H9 (cell line): ENCODE data around the gene HOXD8. TPM values are rescaled to one million over a fixed set of nuclear protein-coding genes. Genes with fewer than 3 reads are reported as not detected.

ENCODE experiments used
- DNase-seq: peaks from one replicate; pipeline ENCODE4 v3.0.0-alpha.2; 2017
- H2AFZ ChIP-seq: one replicate; pipeline ENCODE4 v1.6.1; 2013; ENCODE audit warnings: mild to moderate bottlenecking, low read length, control low read depth, moderate library complexity
- H2AK5ac ChIP-seq: 2 replicates; pipeline ENCODE4 v1.6.1; 2013; ENCODE audit warnings: low read length, control low read depth, mixed read lengths; ENCODE audit not compliant: insufficient read length
- H2BK120ac ChIP-seq: one replicate; pipeline ENCODE4 v1.6.1; 2013; ENCODE audit warnings: low read depth, mild to moderate bottlenecking, low read length, control low read depth, inconsistent platforms; ENCODE audit not compliant: poor library complexity, severe bottlenecking
- H2BK12ac ChIP-seq: 2 replicates; pipeline ENCODE4 v1.6.1; 2013; ENCODE audit warnings: low read length, control low read depth, mixed read lengths, low read depth; ENCODE audit not compliant: insufficient read length
- H2BK15ac ChIP-seq: 2 replicates; pipeline ENCODE4 v1.6.1; 2013; ENCODE audit warnings: low read depth, low read length, control low read depth
- H2BK20ac ChIP-seq: one replicate; pipeline ENCODE4 v1.6.1; 2013; ENCODE audit warnings: low read depth, mild to moderate bottlenecking, low read length, control low read depth, inconsistent platforms; ENCODE audit not compliant: poor library complexity, severe bottlenecking
- H2BK5ac ChIP-seq: 2 replicates; pipeline ENCODE4 v1.6.1; 2013; ENCODE audit warnings: low read length, control low read depth, mixed read lengths; ENCODE audit not compliant: insufficient read length
- H3K14ac ChIP-seq: 2 replicates; pipeline ENCODE4 v1.6.1; 2013; ENCODE audit warnings: low read length, control low read depth; ENCODE audit not compliant: insufficient read depth
- H3K18ac ChIP-seq: 2 replicates; pipeline ENCODE4 v1.6.1; 2013; ENCODE audit warnings: low read depth, mild to moderate bottlenecking, mixed read lengths, low read length, control low read depth; ENCODE audit not compliant: insufficient read length
- H3K23ac ChIP-seq: 2 replicates; pipeline ENCODE4 v1.6.1; 2013; ENCODE audit warnings: low read length, control low read depth, mixed read lengths, low read depth; ENCODE audit not compliant: insufficient read length
- H3K23me2 ChIP-seq: 2 replicates; pipeline ENCODE4 v1.6.1; 2013; ENCODE audit warnings: low read depth, mild to moderate bottlenecking, mixed read lengths, low read length, control low read depth; ENCODE audit not compliant: insufficient read length, poor library complexity, severe bottlenecking
- H3K27ac ChIP-seq: 2 replicates; pipeline ENCODE4 v1.5.1; 2013; ENCODE audit warnings: low read length, control low read depth, mixed read lengths, low read depth; ENCODE audit not compliant: insufficient read length
- H3K27me3 ChIP-seq: 2 replicates; pipeline ENCODE4 v1.6.1; 2013; ENCODE audit warnings: low read length, control low read depth, inconsistent platforms; ENCODE audit not compliant: insufficient read depth
- H3K4ac ChIP-seq: 2 replicates; pipeline ENCODE4 v1.6.1; 2013; ENCODE audit warnings: low read depth, mild to moderate bottlenecking, control low read depth, inconsistent platforms, low read length, moderate library complexity
- H3K4me1 ChIP-seq: 2 replicates; pipeline ENCODE4 v1.6.1; 2013; ENCODE audit warnings: low read length, control low read depth, inconsistent platforms; ENCODE audit not compliant: insufficient read depth
- H3K4me2 ChIP-seq: 2 replicates; pipeline ENCODE4 v1.6.1; 2013; ENCODE audit warnings: low read length, control low read depth, mixed read lengths; ENCODE audit not compliant: insufficient read length, insufficient read depth
- H3K56ac ChIP-seq: 2 replicates; pipeline ENCODE4 v1.6.1; 2013; ENCODE audit warnings: low read depth, mild to moderate bottlenecking, mixed read lengths, low read length, control low read depth; ENCODE audit not compliant: insufficient read length
- H3K79me1 ChIP-seq: 2 replicates; pipeline ENCODE4 v1.6.1; 2013; ENCODE audit warnings: low read depth, mild to moderate bottlenecking, moderate library complexity, low read length, control low read depth, inconsistent platforms; ENCODE audit not compliant: insufficient read depth, poor library complexity, severe bottlenecking
- H3K79me2 ChIP-seq: 2 replicates; pipeline ENCODE4 v1.6.1; 2013; ENCODE audit warnings: low read length, control low read depth, inconsistent platforms; ENCODE audit not compliant: insufficient read depth
- H3K9ac ChIP-seq: 2 replicates; pipeline ENCODE4 v1.6.1; 2013; ENCODE audit warnings: low read length, control low read depth, mixed read lengths; ENCODE audit not compliant: insufficient read length; ENCODE audit errors: extremely low read depth
- H3K9me3 ChIP-seq: one replicate; pipeline ENCODE4 v1.6.1; 2013; ENCODE audit warnings: low read depth, low read length, inconsistent platforms; ENCODE audit not compliant: control insufficient read depth
- H3T11ph ChIP-seq: one replicate; pipeline ENCODE4 v1.6.1; 2013; ENCODE audit warnings: mild to moderate bottlenecking, low read length, control low read depth, inconsistent platforms
- H4K20me1 ChIP-seq: one replicate; pipeline ENCODE4 v1.6.1; 2013; ENCODE audit not compliant: control insufficient read depth, insufficient read length, insufficient read depth
- H4K5ac ChIP-seq: 2 replicates; pipeline ENCODE4 v1.6.1; 2013; ENCODE audit warnings: low read depth, mild to moderate bottlenecking, mixed read lengths, low read length, control low read depth; ENCODE audit not compliant: insufficient read length
- H4K8ac ChIP-seq: replicated peaks from 2 replicates; pipeline ENCODE4 v1.6.1; 2013; ENCODE audit warnings: low read length, control low read depth, mixed read lengths, low read depth; ENCODE audit not compliant: insufficient read length
- H4K91ac ChIP-seq: 2 replicates; pipeline ENCODE4 v1.6.1; 2013; ENCODE audit warnings: low read depth, mild to moderate bottlenecking, moderate library complexity, mixed read lengths, low read length, control low read depth; ENCODE audit not compliant: insufficient read length
- H3K27ac Mint-ChIP-seq, 3 experiments: 2 replicates in 2 of 3; 3 replicates in 1 of 3; pipeline ENCODE4 v1.8.0; 2020 to 2021; ENCODE audit warnings: mixed read lengths in 3 of 3, mild to moderate bottlenecking in 1 of 3, moderate library complexity in 1 of 3
- H3K27me3 Mint-ChIP-seq: 2 replicates; pipeline ENCODE4 v1.8.0; 2021; ENCODE audit warnings: low read depth, mild to moderate bottlenecking, moderate library complexity, mixed read lengths
- H3K36me3 Mint-ChIP-seq, 3 experiments: 2 replicates in 2 of 3; 3 replicates in 1 of 3; pipeline ENCODE4 v1.8.0; 2020 to 2021; ENCODE audit warnings: low read depth in 3 of 3, mixed read lengths in 3 of 3; ENCODE audit not compliant: insufficient read depth in 1 of 3
- H3K4me1 Mint-ChIP-seq, 2 experiments: 2 replicates each; pipeline ENCODE4 v1.8.0; 2020; ENCODE audit warnings: mixed read lengths in 2 of 2
- H3K4me3 Mint-ChIP-seq, 2 experiments: 2 replicates in 1 of 2; 3 replicates in 1 of 2; pipeline ENCODE4 v1.8.0; 2020 to 2021; ENCODE audit warnings: mild to moderate bottlenecking in 2 of 2, mixed read lengths in 2 of 2, moderate library complexity in 1 of 2
- H3K9me3 Mint-ChIP-seq, 2 experiments: 2 replicates in 1 of 2; 3 replicates in 1 of 2; pipeline ENCODE4 v1.8.0; 2020; ENCODE audit warnings: mild to moderate bottlenecking in 2 of 2, mixed read lengths in 2 of 2, moderate library complexity in 1 of 2
- WGBS: extraction: QIAGEN DNeasy Blood & Tissue Kit; methylation state at CpG from one replicate; pipeline ENCODE4 v1.1.7; 2013; ENCODE audit warnings: missing lambda C conversion rate, low lambda C conversion rate, mixed read lengths; ENCODE audit not compliant: insufficient read length; ENCODE audit errors: extremely low coverage; 5-methylcytosine and 5-hydroxymethylcytosine counted together
- total RNA-seq: library from RNA; stranded (reverse); gene quantifications from 2 replicates; pipeline ENCODE4 v1.2.1, GENCODE V29; 2021
- TF ChIP-seq, protein P1 (sequence below): fragments of 200-600 bp; sonication (generic); conservative IDR thresholded peaks from 3 replicates; pipeline ENCODE4 v1.8.0; 2021; ENCODE audit warnings: antibody characterized with exemption, mild to moderate bottlenecking

The HOXD8 gene
- total RNA-seq, 1 experiment from 2014 or later: not detected

DNA sequence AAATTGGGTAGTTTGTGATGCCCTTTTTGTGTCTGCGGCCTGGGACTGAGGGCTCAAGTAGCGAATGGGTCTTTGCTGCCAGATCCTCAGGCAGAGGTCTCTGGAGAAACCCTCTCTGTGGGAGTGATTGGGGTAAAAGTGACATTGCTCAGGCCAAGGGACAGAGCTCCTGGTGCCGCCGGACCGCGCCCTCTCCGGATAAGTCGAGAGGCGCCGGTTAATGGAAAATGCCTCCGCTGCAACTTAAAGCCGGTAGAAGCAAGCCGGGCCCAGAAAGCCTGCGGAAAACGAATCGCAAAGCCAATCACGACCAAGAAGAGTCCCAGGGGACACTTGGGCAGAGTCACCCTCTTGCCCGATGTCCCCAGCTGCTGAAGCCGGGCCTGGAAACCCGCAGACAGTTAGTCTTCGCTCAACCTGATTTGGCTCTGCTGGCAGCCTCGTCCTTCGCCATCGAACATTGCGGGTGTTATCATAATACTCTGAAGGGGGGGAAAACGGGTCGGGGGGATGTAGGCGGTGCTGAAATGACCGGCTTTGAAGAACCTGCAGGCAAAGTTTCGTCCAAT is 30.3 kb upstream of the HOXD8 start:
- H3K4me3 Mint-ChIP-seq: peak overlapping the region in 1 of 2 experiments; percentile 76; a peak in 3 of 5 replicates
- peaks cover 3% of the 10 kb centered on the region; the same call in 1 of the 2 replicates for H3K4me1 ChIP-seq
- H3K36me3 Mint-ChIP-seq: no peaks in the 10 kb centered on the region; a peak in 2 of 7 replicates

More for the DNA sequence above, 30.3 kb upstream of the HOXD8 start:
- no peak overlapping the region for H2BK15ac ChIP-seq
- H3K23me2 ChIP-seq: peaks cover 5% of the 10 kb centered on the region
- no peak overlapping the region for H3K27ac ChIP-seq
- H3K27ac Mint-ChIP-seq: no peak overlapping the region
- peaks cover 26 to 32% of the 10 kb centered on the region in 2 experiments for H3K4me1 Mint-ChIP-seq
- H4K20me1 ChIP-seq: no peaks in the 10 kb centered on the region
- no peak overlapping the region for H3K4ac ChIP-seq
- H3K18ac ChIP-seq: no peak overlapping the region
- H3K79me2 ChIP-seq: no peaks in the 10 kb centered on the region
- no peak overlapping the region for H3K56ac ChIP-seq
- no CpG with 5 or more reads among the region's 30 CpGs for WGBS
- no peak overlapping the region for H4K5ac ChIP-seq
- no peak overlapping the region for H2BK12ac ChIP-seq
- no peaks in the 10 kb centered on the region for H3K9me3 ChIP-seq
- TF ChIP-seq, protein P1, sequence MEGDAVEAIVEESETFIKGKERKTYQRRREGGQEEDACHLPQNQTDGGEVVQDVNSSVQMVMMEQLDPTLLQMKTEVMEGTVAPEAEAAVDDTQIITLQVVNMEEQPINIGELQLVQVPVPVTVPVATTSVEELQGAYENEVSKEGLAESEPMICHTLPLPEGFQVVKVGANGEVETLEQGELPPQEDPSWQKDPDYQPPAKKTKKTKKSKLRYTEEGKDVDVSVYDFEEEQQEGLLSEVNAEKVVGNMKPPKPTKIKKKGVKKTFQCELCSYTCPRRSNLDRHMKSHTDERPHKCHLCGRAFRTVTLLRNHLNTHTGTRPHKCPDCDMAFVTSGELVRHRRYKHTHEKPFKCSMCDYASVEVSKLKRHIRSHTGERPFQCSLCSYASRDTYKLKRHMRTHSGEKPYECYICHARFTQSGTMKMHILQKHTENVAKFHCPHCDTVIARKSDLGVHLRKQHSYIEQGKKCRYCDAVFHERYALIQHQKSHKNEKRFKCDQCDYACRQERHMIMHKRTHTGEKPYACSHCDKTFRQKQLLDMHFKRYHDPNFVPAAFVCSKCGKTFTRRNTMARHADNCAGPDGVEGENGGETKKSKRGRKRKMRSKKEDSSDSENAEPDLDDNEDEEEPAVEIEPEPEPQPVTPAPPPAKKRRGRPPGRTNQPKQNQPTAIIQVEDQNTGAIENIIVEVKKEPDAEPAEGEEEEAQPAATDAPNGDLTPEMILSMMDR: no peak
- H3K9ac ChIP-seq: no peak overlapping the region
- no peak overlapping the region for H4K8ac ChIP-seq
- no peak overlapping the region for H2BK20ac ChIP-seq
- H3K9me3 Mint-ChIP-seq: peaks cover 5 to 20% of the 10 kb centered on the region in 2 experiments
- peaks cover 87% of the 10 kb centered on the region for H3K27me3 ChIP-seq
- no peak overlapping the region for H3K14ac ChIP-seq
- no peak overlapping the region for H4K91ac ChIP-seq
- H3K27me3 Mint-ChIP-seq: peaks cover 99% of the 10 kb centered on the region
- no peak overlapping the region for H2AK5ac ChIP-seq
- no peaks in the 10 kb centered on the region for H3K79me1 ChIP-seq
- no peak overlapping the region for H2AFZ ChIP-seq
- DNase-seq: peak; percentile 48
- H2BK5ac ChIP-seq: no peak overlapping the region
- H3T11ph ChIP-seq: no peak overlapping the region
- peak overlapping the region; percentile 63 for H3K4me2 ChIP-seq
- no peak overlapping the region for H3K23ac ChIP-seq
- H2BK120ac ChIP-seq: no peak overlapping the region
